GM19025 (cell line): ENCODE results near the gene C1orf94.

Source experiments
- ATAC-seq: cut with Tn5 transposase; IDR thresholded peaks from one replicate; pipeline ENCODE4 v1.9.1; 2021; ENCODE audit warnings: mild to moderate bottlenecking, low read depth, moderate library complexity; ENCODE audit not compliant: unreplicated experiment

Gene C1orf94

GRCh38 chr1:34176830-34177603 is at the start of gene C1orf94:
C1orf94 (plus strand) TSS chr1:34176907; CDS start chr1:34177790, 883 bp downstream.
- ATAC-seq: no peak

- ATAC-seq: no peak
Measured at GRCh38 chr1:34127006-34128000, 49.4 kb upstream of the C1orf94 start.

GRCh38 chr1:34128186-34128889 is 48.4 kb upstream of the C1orf94 start:
- ATAC-seq: no peak

- no peak for ATAC-seq
Measured at GRCh38 chr1:34129630-34130029, 47.1 kb upstream of the C1orf94 start.

- ATAC-seq: no peak
Measured at GRCh38 chr1:34130306-34130705, 46.4 kb upstream of the C1orf94 start.

- ATAC-seq: no peak
Measured at GRCh38 chr1:34131396-34132160, 45.1 kb upstream of the C1orf94 start.

DNA sequence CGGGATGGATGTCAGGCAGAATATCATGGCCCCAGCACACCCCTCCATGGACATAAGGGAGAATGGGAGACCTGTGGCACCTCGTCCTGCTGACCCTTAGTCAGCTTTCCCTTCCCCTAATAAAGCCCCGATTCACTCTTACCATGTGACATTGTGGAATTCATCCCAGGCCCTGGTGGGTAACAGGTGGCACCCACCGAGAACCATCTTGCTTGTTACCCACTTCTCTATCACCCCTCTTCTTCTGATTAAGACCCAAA is 44.6 kb upstream of the C1orf94 start:
- ATAC-seq: no peak

- no peak for ATAC-seq
Measured at GRCh38 chr1:34137411-34137810, 39.3 kb upstream of the C1orf94 start.

GRCh38 chr1:34140011-34140676 is 36.6 kb upstream of the C1orf94 start:
- ATAC-seq: no peak

GRCh38 chr1:34143975-34144374 is 32.7 kb upstream of the C1orf94 start:
- ATAC-seq: no peak

DNA sequence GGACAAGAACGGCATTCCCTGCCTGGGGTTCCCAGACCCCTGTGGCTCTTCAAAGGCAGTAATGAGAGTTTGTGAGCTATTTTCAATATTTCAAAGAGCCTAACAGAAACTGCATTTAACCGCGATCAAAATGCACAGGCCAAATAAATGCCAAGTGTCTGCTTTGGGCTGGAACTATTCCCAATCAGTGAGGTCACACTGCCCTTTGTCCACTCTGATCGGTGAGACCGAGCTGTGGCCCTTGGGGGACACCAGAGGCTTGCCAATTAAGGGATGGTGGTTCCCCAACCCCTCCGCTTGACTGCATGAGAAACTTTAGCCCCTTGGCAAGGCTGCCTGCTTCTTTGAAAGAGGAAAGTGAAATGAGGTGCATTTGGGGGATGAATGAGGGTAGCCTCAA is 31.9 kb upstream of the C1orf94 start:
- no peak for ATAC-seq

- no peak for ATAC-seq
Measured at GRCh38 chr1:34147301-34147700, 29.4 kb upstream of the C1orf94 start.

DNA sequence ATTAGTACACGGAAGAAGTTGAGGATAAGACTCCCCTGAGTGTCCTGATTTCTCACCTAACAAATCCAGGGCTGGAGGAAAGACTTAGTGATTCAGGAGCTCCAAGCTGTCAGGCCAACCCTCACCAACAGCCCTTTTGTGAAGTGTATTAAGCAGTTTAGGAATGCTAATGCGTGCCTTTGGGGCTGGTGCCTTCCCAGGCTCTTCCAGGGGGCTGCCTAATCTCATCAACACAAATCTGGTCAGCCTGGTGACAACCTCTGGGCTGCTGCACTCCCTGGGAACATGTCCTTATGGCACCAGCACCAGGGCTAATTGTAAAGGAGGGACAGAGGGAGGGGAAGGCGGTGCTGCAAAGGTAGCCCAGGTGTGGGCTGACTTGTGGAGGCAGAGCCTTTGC is 27.2 kb upstream of the C1orf94 start:
- ATAC-seq: no peak

DNA sequence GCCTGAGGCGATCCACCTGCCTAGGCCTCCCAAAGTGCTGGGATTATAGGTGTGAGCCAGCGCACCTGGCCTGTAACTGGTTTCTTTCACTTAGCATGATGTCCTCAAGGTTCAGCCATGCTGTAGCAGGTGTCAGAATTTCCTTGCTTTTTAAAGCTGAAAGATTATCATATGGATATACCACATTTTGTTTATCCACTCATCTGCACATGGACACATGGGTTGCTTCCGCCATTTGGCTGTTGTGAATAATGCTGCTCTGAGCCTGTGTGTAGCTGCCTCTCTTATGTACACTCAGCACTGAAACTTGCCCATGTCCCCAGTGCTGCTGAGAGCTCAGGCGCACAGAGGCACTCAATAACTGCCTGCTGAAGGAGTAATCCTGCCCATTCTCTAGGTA is 23.5 kb upstream of the C1orf94 start:
- no peak for ATAC-seq

DNA sequence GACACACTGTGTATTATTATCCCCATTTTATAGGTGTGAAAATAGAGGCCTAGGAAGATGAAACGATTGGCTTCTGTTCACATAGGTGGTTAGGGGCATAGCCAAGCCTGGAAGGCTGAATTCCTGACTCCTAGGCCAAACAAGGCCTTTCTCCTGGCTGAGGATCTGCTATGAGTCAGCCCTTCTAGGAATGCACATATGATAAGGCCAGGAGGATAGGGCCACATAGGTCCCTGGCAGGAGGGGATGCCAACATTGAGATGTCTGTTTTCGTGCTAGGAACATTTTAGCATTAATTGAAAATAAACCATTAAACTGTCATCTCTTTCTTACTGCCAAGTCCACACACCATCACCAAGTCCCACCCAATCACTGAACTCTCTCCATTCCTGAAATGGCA is 20.8 kb upstream of the C1orf94 start:
- ATAC-seq: no peak

GRCh38 chr1:34156739-34157138 is 20.0 kb upstream of the C1orf94 start:
- no peak for ATAC-seq

DNA sequence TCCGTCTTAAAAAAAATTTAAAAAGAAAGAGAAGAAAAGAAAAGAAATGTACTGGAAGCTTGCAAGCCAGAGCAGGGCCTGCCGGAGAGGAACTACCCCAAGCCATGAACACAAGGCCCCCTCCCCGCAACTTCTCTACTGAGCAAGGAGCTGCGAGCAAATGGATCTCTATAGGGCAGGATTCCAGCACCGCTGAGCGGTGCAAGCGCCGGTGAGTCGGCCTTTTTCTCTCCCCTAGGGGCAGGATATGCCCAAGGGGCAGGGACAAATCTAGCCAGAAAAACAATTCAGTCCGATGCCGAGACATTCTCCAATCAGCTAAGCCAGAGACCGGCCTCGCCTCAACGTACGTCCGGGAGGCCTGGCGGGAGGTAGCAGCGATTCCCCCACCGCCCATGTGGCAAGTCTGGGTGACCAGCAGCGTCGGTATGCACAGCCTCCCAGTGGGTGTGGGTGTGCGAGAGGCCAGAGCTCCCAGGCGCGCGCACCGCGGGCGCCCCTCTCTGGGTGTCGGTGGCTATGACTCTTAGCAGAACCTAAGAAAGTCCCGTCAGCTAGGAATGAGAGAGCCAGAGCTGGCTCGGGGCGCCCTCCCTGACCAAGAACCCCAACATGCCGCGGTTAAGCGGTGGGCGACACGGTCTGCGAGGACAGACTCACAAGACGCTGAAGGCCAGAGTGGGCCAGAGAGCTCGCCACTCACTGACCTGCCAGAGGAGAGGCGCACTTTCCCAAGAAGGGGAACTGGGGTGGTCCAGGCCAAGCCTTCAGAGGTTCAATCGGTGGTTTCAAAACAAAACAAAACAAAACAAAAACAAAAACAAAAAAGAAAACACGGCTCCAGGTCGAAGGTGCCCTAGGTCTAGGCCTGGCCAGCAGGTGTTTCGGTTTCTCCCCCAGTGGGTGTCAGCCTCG is 13.6 kb upstream of the C1orf94 start:
- peak; percentile 64 for ATAC-seq

DNA sequence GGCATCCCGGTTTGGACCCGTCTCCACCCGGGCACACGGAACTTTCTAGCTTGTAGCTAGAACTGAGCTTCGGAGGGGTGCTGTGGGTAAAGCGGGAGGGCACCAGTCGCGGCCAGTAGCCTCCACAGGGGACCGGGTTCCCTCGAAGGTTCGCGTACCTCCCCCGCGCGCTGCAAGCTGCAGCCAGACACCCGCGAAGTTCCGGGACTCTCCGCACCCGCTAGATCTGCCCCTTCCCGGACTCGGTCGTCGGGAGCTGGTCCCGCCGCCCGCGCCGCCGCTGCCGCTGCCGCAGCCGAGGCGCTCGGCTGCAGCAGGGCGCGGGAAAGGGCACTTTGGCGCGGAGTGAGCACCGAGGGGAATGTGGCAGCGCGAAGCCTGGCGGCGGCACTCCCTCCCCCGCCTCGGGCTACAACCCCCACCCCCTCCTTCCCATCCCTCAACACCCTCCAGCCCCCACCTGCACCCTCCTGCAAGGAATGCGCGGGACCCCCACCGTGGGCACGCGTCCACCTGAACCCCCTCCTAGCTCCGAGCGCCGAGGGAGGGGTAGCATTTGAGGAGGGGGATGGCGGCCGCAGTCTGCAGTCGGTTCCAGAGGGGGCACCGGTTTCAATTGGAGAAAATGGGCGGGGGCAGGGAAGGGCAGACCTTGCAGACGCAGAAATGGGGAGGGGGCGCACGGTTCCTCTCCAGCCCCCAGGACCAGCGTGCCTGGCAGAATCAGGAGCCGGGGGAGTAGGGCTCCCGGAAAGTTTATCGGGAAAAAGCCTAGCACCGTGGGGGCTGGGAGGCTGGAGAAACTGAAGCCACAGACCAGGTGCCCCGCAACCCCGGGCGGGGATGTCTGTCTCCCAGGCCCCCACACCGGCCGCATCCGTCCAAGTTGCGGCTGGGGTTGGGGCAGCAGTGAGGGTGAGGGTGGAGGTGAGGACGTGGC is 12.6 kb upstream of the C1orf94 start:
- ATAC-seq: no peak
